IPS-15b (cell line): ENCODE results near the gene WDR54.
A peak's percentile ranks its signal among the peaks of the same experiment; 100 is the strongest.
"Not testable (repeated sequence)": the region's sequence is repeated elsewhere in the genome, so short reads cannot be mapped to it uniquely, and the experiment has no call there.

Experiments used
- H3K27me3 ChIP-seq: one replicate; pipeline ENCODE4 v1.6.1; 2013; ENCODE audit warnings: low read length; ENCODE audit not compliant: control insufficient read depth, insufficient read depth
- H3K36me3 ChIP-seq: one replicate; pipeline ENCODE4 v1.6.1; 2013; ENCODE audit warnings: low read length; ENCODE audit not compliant: control insufficient read depth, insufficient read depth
- H3K4me1 ChIP-seq: one replicate; pipeline ENCODE4 v1.6.1; 2013; ENCODE audit warnings: mild to moderate bottlenecking, low read length; ENCODE audit not compliant: control insufficient read depth, insufficient read depth
- H3K4me3 ChIP-seq: one replicate; pipeline ENCODE4 v1.5.1; 2013; ENCODE audit warnings: low read depth, low read length
- H3K9ac ChIP-seq: one replicate; pipeline ENCODE4 v1.6.1; 2013; ENCODE audit warnings: low read depth, mild to moderate bottlenecking, low read length
- H3K9me3 ChIP-seq: one replicate; pipeline ENCODE4 v1.6.1; 2013; ENCODE audit warnings: mild to moderate bottlenecking, low read length; ENCODE audit not compliant: control insufficient read depth, insufficient read depth

Gene WDR54

DNA sequence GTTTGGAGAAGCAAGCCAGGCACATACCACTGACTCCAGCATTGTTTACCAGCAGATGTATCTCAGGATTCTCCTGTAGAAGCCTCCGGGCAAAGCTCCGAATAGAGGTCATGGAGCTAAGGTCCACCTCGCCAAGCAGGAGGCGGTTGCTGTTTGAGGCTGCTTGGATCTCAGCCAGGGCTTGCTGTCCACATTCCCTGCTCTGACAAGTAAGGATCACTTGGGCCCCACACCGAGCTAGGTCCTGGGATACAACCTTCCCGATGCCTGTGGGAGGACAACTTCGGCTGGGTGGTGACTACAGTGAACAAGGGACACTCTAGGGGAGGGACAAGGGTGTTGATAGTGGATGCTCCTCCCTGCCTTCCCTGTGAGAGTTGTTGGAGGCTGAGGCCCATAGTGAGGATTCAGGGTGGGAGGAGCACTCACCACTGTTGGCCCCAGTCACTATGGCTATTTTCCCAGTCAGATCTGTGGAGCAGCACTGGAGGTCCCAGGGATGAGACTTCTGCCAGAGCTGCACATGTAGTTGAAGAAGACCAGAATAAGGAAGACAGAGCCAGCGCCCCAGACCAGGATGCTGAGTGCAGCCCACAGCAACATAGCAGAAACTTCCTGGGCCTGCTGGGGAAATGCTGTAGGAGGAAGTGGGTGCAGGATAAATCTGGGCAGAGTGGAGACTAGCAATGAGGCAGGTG, 8.4 kb upstream of the WDR54 start:
- Histone ChIP-seq H3K36me3 (no peaks in the 10 kb centered on the region), H3K4me1 (no peaks in the 10 kb centered on the region), H3K27me3 (no peaks in the 10 kb centered on the region), H3K4me3 (no peak overlapping the region), H3K9me3 (no peaks in the 10 kb centered on the region), H3K9ac (no peak overlapping the region)

- Histone ChIP-seq H3K4me3 (no peak overlapping the region), H3K9me3 (no peaks in the 10 kb centered on the region)
Observed at GRCh38 chr2:74414441-74414840, 7.1 kb upstream of the WDR54 start.

DNA sequence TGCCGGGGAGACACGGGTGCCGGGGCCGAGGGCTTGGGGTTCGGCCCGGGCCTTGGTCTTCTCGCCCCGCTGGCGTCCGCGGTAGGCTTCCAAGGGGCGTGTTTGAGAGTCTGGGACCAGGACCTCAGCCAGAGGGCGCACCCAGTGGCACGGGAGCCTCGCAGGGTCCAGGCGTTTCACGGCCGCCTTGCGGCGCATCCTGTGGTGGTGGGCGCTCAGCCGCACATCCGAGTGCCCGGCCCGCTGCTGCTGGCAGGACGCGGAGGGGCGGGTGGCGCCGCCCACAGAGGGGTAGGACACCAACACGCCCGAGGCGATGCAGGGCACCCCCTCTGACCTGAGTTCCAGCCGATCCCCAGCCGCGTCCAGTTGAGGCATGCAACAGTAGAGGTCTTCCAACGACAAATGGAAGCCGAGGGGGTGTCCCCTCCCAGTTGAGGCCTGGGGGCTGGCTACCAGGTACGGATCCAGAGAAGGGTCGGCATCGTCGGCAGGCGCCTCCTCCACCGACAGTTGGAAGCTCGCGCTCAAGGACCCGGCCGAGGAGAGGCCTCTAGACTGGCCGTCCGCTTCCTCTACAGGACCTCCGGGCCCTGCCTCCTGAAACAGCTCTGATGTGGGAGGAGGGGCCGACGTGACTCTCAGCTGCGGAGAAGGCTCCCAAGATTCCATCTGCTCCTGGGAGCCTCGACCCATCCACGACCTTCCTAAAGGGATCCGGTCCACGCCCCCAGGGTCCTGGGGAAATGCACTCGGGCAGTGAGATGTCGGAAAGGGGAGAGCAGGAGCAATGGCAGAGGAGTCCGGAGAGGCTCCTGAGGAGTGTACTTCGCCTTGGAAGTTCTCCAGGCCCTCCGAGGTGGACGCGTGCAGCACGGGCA, 6.4 kb upstream of the WDR54 start:
- H3K4me3 ChIP-seq, result no peak overlapping the region
- no peaks in the 10 kb centered on the region for H3K4me1 ChIP-seq
- no peak overlapping the region for H3K9ac ChIP-seq
- H3K27me3 ChIP-seq, result peaks cover 2% of the 10 kb centered on the region
- H3K36me3 ChIP-seq, result no peaks in the 10 kb centered on the region
- no peaks in the 10 kb centered on the region for H3K9me3 ChIP-seq

More at GRCh38 chr2:74414441-74414840, 7.1 kb upstream of the WDR54 start:
- Histone ChIP-seq H3K9ac (no peak overlapping the region), H3K36me3 (no peaks in the 10 kb centered on the region), H3K4me1 (no peaks in the 10 kb centered on the region), H3K27me3 (no peaks in the 10 kb centered on the region)

GRCh38 chr2:74415762-74416395, 5.7 kb upstream of the WDR54 start:
- H3K27me3 ChIP-seq, result peaks cover 6% of the 10 kb centered on the region
- no peaks in the 10 kb centered on the region for H3K36me3 ChIP-seq
- no peaks in the 10 kb centered on the region for H3K9me3 ChIP-seq
- H3K4me3 ChIP-seq, result no peak overlapping the region
- no peak overlapping the region for H3K9ac ChIP-seq
- no peaks in the 10 kb centered on the region for H3K4me1 ChIP-seq

GRCh38 chr2:74416778-74417177, 4.8 kb upstream of the WDR54 start:
- Histone ChIP-seq H3K4me1 (no peaks in the 10 kb centered on the region), H3K27me3 (peaks cover 6% of the 10 kb centered on the region)

DNA sequence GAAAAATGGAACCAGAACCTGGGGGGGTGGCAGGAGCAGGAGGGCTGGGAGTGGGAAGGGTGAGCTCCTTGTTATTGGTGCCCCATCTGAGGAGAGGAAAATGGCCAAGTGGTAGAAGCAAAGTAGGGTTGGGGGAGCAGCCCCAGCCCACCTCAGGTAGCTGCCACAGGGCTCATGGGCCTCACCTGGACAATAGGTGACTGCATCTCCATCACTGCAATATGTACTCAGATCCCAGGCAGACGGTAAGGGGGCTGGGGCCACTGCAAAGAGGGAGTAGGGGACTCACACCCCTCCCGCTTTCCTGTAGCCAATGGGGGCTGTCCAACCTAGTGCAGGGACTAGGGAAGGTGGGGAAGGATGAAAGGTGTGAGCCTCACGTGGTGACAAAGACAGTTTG, 4.3 kb upstream of the WDR54 start:
- H3K36me3 ChIP-seq, result no peaks in the 10 kb centered on the region
- H3K4me1 ChIP-seq, result no peaks in the 10 kb centered on the region
- no peaks in the 10 kb centered on the region for H3K9me3 ChIP-seq
- peaks cover 6% of the 10 kb centered on the region for H3K27me3 ChIP-seq
- no peak overlapping the region for H3K4me3 ChIP-seq
- H3K9ac ChIP-seq, result no peak overlapping the region

More at GRCh38 chr2:74416778-74417177, 4.8 kb upstream of the WDR54 start:
- Histone ChIP-seq H3K9me3 (no peaks in the 10 kb centered on the region), H3K36me3 (no peaks in the 10 kb centered on the region), H3K9ac (no peak overlapping the region), H3K4me3 (no peak overlapping the region)

DNA sequence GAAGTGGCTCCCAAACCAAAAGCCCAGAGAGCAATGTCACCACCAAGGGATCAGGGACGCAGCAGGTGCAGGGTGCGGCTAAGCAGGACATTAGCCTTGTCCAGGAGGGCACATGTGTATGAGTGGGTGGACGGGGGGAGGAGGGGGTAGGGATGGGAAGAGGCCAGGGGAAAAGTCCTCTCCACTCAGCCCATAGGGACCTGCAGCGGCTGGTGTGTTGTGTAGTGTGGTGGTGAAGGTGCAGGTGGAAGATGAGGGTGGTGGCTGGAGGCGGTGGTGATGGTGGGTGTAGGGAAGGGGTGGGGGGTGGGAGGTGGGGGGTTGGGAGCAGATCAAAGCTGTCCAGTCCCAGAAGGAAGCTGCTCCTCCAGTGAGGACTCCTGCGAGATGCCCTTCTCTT, 3.8 kb upstream of the WDR54 start:
- H3K4me3 ChIP-seq, result no peak overlapping the region
- H3K4me1 ChIP-seq, result no peaks in the 10 kb centered on the region
- peaks cover 8% of the 10 kb centered on the region for H3K27me3 ChIP-seq
- H3K9me3 ChIP-seq, result no peaks in the 10 kb centered on the region
- H3K36me3 ChIP-seq, result no peaks in the 10 kb centered on the region
- H3K9ac ChIP-seq, result no peak overlapping the region

- Histone ChIP-seq H3K9ac (no peak overlapping the region), H3K4me3 (no peak overlapping the region), H3K36me3 (no peaks in the 10 kb centered on the region), H3K4me1 (no peaks in the 10 kb centered on the region), H3K27me3 (peaks cover 9% of the 10 kb centered on the region), H3K9me3 (no peaks in the 10 kb centered on the region)
Observed at GRCh38 chr2:74418312-74418711, 3.2 kb upstream of the WDR54 start.

GRCh38 chr2:74419345-74419744, 2.2 kb upstream of the WDR54 start:
- Histone ChIP-seq H3K9me3 (no peaks in the 10 kb centered on the region), H3K4me3 (no peak overlapping the region), H3K36me3 (no peaks in the 10 kb centered on the region), H3K9ac (no peak overlapping the region), H3K4me1 (no peaks in the 10 kb centered on the region), H3K27me3 (peaks cover 11% of the 10 kb centered on the region)

- H3K27me3 ChIP-seq, result peaks cover 11% of the 10 kb centered on the region
- no peak overlapping the region for H3K9ac ChIP-seq
- H3K9me3 ChIP-seq, result no peaks in the 10 kb centered on the region
- H3K4me1 ChIP-seq, result no peaks in the 10 kb centered on the region
- peaks cover 5% of the 10 kb centered on the region for H3K36me3 ChIP-seq
- no peak overlapping the region for H3K4me3 ChIP-seq
Observed at GRCh38 chr2:74420006-74420405, 1.5 kb upstream of the WDR54 start.

GRCh38 chr2:74420443-74421103, 957 bp upstream of the WDR54 start:
- not testable (repeated sequence) for H3K4me1 ChIP-seq, H3K9me3 ChIP-seq, H3K9ac ChIP-seq, H3K36me3 ChIP-seq
- Histone ChIP-seq H3K27me3 (peaks cover 11% of the 10 kb centered on the region), H3K4me3 (peak overlapping the region; percentile 89)
